ENCODE data around the gene GP1BA.

The GP1BA gene

DNA sequence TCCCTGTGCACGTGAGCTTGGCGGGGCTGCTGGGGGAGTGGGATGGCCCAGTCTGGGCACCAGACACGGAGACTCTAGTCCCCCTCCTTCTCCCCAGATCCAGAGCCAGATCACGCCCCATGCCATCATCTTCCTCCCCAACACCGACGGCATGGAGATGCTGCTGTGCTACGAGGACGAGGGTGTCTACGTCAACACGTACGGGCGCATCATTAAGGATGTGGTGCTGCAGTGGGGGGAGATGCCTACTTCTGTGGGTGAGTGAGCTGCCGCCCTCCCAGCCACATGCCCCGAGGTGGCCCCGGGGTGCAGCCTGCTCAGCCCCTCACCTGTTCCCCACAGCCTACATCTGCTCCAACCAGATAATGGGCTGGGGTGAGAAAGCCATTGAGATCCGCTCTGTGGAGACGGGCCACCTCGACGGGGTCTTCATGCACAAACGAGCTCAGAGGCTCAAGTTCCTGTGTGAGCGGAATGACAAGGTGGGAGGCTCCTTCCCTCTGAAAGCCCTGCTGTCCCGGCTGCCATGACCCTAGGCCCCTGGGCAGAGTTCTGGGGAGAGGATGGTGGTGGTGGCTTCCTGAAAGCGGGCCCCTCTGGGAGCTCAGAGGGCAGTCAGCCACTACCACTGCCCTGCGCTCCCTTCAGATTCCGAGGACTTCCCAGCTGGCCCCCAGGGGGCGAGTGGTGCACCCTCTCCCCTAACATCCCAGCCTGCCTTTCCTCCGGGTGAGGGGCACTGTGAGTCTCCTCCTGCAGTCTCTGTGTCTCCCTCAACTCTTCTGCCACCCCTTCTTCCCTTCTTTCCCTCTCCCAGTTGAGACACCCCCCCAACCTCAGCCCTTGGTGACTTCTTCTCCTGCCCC, 35.5 kb upstream of the GP1BA start:
- Histone ChIP-seq H3K4me3 (ENCODE audit: low read depth, low read length) (no peak overlapping the region), H2AFZ (ENCODE audit: low read length, unreplicated experiment) (no peak overlapping the region), H3K4me1 (ENCODE audit: control insufficient read depth, insufficient read depth, low read length, unreplicated experiment) (no peaks in the 10 kb centered on the region), H3K27me3 (ENCODE audit: insufficient read depth, low read length) (no peaks in the 10 kb centered on the region), H3K79me2 (ENCODE audit: control insufficient read depth, insufficient read depth, low read length, unreplicated experiment) (no peaks in the 10 kb centered on the region), H3K27ac (ENCODE audit: low read depth, low read length) (no peak overlapping the region), H3K36me3 (ENCODE audit: insufficient read depth, low read length) (peaks cover 7% of the 10 kb centered on the region; the same call in 1 of the 2 replicates)

DNA sequence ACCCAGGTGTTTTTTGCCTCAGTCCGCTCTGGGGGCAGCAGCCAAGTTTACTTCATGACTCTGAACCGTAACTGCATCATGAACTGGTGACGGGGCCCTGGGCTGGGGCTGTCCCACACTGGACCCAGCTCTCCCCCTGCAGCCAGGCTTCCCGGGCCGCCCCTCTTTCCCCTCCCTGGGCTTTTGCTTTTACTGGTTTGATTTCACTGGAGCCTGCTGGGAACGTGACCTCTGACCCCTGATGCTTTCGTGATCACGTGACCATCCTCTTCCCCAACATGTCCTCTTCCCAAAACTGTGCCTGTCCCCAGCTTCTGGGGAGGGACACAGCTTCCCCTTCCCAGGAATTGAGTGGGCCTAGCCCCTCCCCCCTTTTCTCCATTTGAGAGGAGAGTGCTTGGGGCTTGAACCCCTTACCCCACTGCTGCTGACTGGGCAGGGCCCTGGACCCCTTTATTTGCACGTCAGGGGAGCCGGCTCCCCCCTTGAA, 34.8 kb upstream of the GP1BA start:
- H3K36me3 ChIP-seq (ENCODE audit: insufficient read depth, low read length) = peaks cover 7% of the 10 kb centered on the region; the same call in 1 of the 2 replicates

DNA sequence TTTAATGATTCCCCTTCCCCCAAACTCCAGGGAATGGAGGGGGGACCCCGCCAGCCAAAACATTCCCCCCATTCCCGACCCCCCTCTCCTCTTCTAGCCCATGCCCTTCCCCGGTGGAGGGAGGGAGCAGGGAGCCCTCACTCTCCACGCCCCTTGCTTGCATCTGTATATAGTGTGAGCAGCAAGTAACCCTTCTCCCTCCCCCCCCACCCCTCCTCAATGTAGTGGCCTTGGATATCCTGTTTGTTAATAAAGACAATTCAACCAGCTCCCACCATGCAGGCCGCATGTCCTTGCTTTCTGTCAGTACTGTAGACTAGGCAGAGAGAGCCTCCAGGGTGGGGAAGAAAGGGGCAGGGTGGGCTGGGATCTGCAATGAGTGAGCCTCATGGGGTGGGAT, 34.3 kb upstream of the GP1BA start:
- Histone ChIP-seq H2AFZ (ENCODE audit: low read length, unreplicated experiment) (no peak overlapping the region), H3K4me1 (ENCODE audit: control insufficient read depth, insufficient read depth, low read length, unreplicated experiment) (no peaks in the 10 kb centered on the region), H3K27me3 (ENCODE audit: insufficient read depth, low read length) (no peaks in the 10 kb centered on the region), H3K27ac (ENCODE audit: low read depth, low read length) (no peak overlapping the region), H3K4me3 (ENCODE audit: low read depth, low read length) (no peak overlapping the region), H3K79me2 (ENCODE audit: control insufficient read depth, insufficient read depth, low read length, unreplicated experiment) (no peaks in the 10 kb centered on the region), H3K36me3 (ENCODE audit: insufficient read depth, low read length) (peaks cover 7% of the 10 kb centered on the region; the same call in 1 of the 2 replicates)

More for the DNA sequence above, 34.8 kb upstream of the GP1BA start:
- Histone ChIP-seq H3K79me2 (ENCODE audit: control insufficient read depth, insufficient read depth, low read length, unreplicated experiment) (no peaks in the 10 kb centered on the region), H2AFZ (ENCODE audit: low read length, unreplicated experiment) (no peak overlapping the region), H3K27ac (ENCODE audit: low read depth, low read length) (no peak overlapping the region), H3K27me3 (ENCODE audit: insufficient read depth, low read length) (no peaks in the 10 kb centered on the region), H3K4me3 (ENCODE audit: low read depth, low read length) (no peak overlapping the region), H3K4me1 (ENCODE audit: control insufficient read depth, insufficient read depth, low read length, unreplicated experiment) (no peaks in the 10 kb centered on the region)

DNA sequence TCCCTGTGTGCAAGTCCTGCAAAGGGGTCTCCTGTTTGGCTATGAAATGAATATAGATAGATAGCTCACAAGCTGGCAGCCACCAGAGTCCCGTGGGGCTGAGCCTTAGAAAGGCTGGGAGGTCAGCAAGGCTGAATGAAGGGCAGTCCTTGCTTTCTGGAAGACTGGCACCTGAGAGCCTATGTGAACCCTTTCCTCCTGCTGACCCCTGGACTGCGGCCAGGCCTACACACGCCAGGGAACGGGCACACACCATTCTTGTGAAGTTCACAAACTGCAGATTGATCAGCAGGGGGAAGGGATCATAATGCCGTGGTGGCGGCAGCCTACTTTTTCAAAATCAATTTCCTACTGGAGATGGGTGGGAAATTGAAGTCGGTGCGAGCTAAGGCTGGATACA, 33.7 kb upstream of the GP1BA start:
- Histone ChIP-seq H3K4me1 (ENCODE audit: control insufficient read depth, insufficient read depth, low read length, unreplicated experiment) (no peaks in the 10 kb centered on the region), H2AFZ (ENCODE audit: low read length, unreplicated experiment) (no peak overlapping the region), H3K27me3 (ENCODE audit: insufficient read depth, low read length) (no peaks in the 10 kb centered on the region), H3K36me3 (ENCODE audit: insufficient read depth, low read length) (peaks cover 7% of the 10 kb centered on the region; the same call in 1 of the 2 replicates), H3K4me3 (ENCODE audit: low read depth, low read length) (no peak overlapping the region), H3K79me2 (ENCODE audit: control insufficient read depth, insufficient read depth, low read length, unreplicated experiment) (no peaks in the 10 kb centered on the region), H3K27ac (ENCODE audit: low read depth, low read length) (no peak overlapping the region)

DNA sequence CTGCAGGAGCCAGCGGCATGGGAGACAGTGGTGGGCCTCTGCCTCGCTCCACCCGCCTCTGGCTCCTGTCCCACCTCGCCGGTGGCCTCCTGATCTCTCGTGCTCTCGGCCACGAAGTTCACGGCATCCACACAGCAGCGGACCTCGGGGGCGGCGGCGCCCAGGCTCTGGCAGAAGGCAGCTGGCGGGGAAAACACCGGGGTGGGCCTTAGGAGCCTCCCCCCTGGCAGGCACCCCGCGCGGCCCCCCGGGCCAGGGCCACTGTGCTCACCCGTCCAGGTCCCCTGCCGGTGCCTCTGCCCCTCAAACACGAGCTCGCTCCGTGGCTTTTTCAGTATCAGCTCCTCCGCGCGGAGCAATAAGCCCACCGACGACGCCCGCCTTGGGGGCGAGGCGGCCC, 33.1 kb upstream of the GP1BA start:
- H3K27ac ChIP-seq (ENCODE audit: low read depth, low read length) = no peak overlapping the region
- peak overlapping the region; percentile 70 for H3K4me3 ChIP-seq (ENCODE audit: low read depth, low read length)
- no peaks in the 10 kb centered on the region for H3K79me2 ChIP-seq (ENCODE audit: control insufficient read depth, insufficient read depth, low read length, unreplicated experiment)
- no peaks in the 10 kb centered on the region for H3K27me3 ChIP-seq (ENCODE audit: insufficient read depth, low read length)
- H3K4me1 ChIP-seq (ENCODE audit: control insufficient read depth, insufficient read depth, low read length, unreplicated experiment) = no peaks in the 10 kb centered on the region
- peaks cover 7% of the 10 kb centered on the region; the same call in 1 of the 2 replicates for H3K36me3 ChIP-seq (ENCODE audit: insufficient read depth, low read length)
- no peak overlapping the region for H2AFZ ChIP-seq (ENCODE audit: low read length, unreplicated experiment)

DNA sequence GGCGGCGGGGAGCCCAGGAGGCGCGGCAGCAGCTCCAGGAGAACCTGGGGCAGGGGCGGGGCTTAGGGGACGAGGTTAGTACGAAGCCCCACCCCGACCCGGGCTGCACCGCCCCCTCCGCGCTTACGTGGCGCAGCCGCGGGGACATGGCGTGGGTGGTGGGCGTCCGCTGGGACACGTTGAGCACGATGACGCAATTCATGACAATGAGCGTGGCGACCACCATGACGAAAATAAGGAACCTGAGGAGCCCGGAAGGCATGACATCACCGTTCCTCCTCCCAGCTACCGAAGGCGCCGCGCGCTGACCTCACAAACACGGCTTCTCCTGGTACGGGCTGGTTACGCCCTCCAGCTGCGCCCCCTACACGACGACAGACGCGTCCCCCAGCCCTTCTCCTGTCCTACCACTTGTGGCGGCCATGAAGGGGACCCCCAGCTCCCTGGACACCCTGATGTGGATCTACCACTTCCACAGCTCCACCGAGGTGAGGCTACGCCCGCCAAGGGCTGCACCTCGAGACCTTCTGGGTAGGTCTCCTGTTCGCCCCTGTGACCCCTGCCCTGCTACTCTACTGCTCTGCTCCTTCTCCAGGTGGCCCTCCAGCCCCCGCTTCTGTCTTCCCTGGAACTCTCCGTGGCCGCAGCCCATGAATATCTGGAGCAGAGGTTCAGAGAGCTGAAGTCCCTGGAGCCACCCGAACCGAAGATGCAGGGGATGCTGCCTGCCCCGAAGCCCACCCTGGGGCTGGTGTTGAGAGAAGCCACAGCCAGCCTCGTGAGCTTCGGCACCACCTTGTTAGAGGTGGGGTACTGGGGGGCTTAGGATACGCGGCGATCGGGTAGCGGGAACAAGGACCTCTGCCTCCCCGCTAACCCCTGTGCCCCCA, 32.5 kb upstream of the GP1BA start, which contains the start of gene C17orf107:
TSS of gene C17orf107 (plus strand) at position 196 of the 890 bp plus-strand sequence. CDS start at position 423, 227 bp downstream.
- peaks cover 5% of the 10 kb centered on the region; the same call in 1 of the 2 replicates for H3K36me3 ChIP-seq (ENCODE audit: insufficient read depth, low read length)
- H3K4me1 ChIP-seq (ENCODE audit: control insufficient read depth, insufficient read depth, low read length, unreplicated experiment) = no peaks in the 10 kb centered on the region
- H3K27ac ChIP-seq (ENCODE audit: low read depth, low read length) = no peak within 1 kb of the TSS
- peak within 1 kb of the TSS; percentile 70 for H3K4me3 ChIP-seq (ENCODE audit: low read depth, low read length)
- H2AFZ ChIP-seq (ENCODE audit: low read length, unreplicated experiment) = no peak within 1 kb of the TSS
- H3K79me2 ChIP-seq (ENCODE audit: control insufficient read depth, insufficient read depth, low read length, unreplicated experiment) = no peaks in the 10 kb centered on the region
- no peaks in the 10 kb centered on the region for H3K27me3 ChIP-seq (ENCODE audit: insufficient read depth, low read length)

DNA sequence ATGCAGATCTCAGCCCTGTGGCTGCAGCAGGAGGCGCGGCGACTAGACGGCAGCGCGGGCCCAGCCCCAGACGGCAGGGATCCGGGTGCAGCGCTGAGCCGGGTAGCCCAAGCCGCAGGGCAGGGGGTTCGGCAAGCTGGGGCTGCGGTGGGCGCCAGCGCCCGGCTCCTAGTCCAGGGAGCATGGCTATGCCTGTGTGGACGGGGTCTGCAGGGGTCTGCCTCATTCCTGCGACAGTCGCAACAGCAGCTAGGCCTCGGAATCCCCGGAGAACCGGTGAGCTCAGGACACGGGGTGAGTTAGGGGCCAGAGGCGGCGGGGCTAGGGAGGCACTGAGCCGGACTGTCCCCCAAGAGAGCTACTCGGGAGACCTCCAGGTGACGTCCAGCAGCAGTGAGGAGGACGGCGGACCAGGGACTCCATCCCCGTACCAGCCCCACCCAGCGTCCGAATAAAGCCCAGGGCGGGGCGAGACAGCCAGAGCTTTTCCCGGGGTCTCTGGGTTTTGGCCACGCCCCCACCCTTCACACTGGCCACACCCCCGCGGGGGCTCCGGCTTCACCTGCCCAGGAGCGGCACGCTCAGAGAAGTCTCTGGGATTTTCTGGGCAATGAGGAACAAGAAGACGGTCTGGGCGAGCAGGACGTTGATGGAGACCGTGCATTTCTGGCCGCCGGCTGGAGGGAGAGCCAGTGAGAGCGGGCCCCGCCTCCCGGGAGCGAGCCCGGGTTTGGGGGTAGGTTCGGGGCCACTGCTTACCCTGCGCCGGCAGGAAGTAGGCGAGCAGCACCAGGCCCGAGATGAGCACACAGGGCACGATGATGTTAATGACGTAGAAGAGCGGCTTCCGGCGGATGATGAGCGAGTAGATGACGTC, 31.6 kb upstream of the GP1BA start:
- Histone ChIP-seq H2AFZ (ENCODE audit: low read length, unreplicated experiment) (no peak overlapping the region), H3K4me3 (ENCODE audit: low read depth, low read length) (no peak overlapping the region; the same call in 1 of the 2 replicates), H3K27ac (ENCODE audit: low read depth, low read length) (no peak overlapping the region), H3K4me1 (ENCODE audit: control insufficient read depth, insufficient read depth, low read length, unreplicated experiment) (no peaks in the 10 kb centered on the region), H3K27me3 (ENCODE audit: insufficient read depth, low read length) (no peaks in the 10 kb centered on the region), H3K36me3 (ENCODE audit: insufficient read depth, low read length) (peaks cover 5% of the 10 kb centered on the region; the same call in 1 of the 2 replicates), H3K79me2 (ENCODE audit: control insufficient read depth, insufficient read depth, low read length, unreplicated experiment) (no peaks in the 10 kb centered on the region)

DNA sequence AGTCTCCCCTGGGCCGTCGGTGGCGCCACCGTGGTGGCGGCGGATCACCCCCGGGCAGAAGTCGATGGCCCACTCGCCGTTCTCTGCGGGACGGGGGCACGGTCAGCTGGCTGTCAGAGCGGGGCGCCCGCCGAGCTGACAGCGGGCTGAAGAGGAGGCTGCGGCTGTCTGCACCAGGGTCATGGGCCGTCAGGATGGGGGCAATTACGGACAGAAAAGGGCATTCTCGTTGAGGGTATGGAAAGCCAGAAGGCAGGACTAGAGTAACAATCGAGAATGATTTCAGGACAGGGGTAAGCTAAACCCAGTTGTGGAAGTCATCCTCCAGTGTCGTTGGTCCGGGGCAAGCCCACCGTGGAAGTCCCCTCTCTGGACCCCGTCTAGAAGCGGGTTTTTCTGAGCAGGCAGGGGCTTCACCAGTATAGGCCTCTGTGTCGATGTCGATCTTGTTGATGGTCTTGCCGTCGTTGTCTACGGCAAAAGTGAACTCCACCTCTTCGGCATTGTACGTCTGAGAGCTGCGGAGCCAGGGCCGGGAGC, 30.9 kb upstream of the GP1BA start:
- H2AFZ ChIP-seq (ENCODE audit: low read length, unreplicated experiment) = no peak overlapping the region

DNA sequence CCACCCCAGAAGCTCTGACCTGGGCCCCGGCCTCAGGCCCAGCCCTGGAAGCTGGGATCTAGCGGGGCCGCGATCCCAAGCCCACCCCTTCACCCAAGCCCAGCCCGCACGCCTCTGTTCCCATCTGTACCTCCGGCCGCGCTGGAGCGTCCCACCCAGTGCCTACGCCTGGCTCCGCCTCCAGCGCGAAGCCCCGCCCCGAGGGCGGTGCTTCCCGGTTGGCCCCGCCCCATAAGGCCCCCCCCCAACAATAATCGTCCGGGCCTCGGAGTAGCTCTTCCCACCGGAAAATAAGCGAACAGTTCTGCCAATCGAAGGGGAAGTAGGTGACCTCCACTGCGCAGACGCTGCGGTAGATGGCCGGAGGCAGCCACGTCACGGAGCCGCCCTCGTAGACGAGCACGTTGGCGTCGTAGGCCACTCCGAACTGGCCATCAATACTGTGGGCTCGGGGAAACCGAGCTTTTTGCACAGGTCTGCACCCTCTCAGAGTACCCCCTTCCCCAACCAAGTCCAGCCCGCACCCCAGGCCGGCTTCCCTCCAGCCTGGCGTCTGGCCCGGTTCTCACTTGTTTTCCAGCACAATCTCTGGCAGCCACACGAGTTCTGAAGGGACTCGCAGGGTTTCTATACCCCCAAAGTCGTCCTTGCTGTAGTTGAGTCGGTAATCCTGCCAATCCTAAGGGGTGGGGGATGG, 30.3 kb upstream of the GP1BA start:
- no peak overlapping the region for H2AFZ ChIP-seq (ENCODE audit: low read length, unreplicated experiment)
- no peaks in the 10 kb centered on the region for H3K4me1 ChIP-seq (ENCODE audit: control insufficient read depth, insufficient read depth, low read length, unreplicated experiment)
- no peaks in the 10 kb centered on the region for H3K79me2 ChIP-seq (ENCODE audit: control insufficient read depth, insufficient read depth, low read length, unreplicated experiment)
- H3K4me3 ChIP-seq (ENCODE audit: low read depth, low read length) = no peak overlapping the region
- H3K27me3 ChIP-seq (ENCODE audit: insufficient read depth, low read length) = no peaks in the 10 kb centered on the region
- peaks cover 5% of the 10 kb centered on the region; the same call in 1 of the 2 replicates for H3K36me3 ChIP-seq (ENCODE audit: insufficient read depth, low read length)
- no peak overlapping the region for H3K27ac ChIP-seq (ENCODE audit: low read depth, low read length)

More for the DNA sequence above, 30.9 kb upstream of the GP1BA start:
- H3K4me3 ChIP-seq (ENCODE audit: low read depth, low read length) = no peak overlapping the region
- H3K27me3 ChIP-seq (ENCODE audit: insufficient read depth, low read length) = no peaks in the 10 kb centered on the region
- H3K36me3 ChIP-seq (ENCODE audit: insufficient read depth, low read length) = peaks cover 5% of the 10 kb centered on the region; the same call in 1 of the 2 replicates
- no peaks in the 10 kb centered on the region for H3K4me1 ChIP-seq (ENCODE audit: control insufficient read depth, insufficient read depth, low read length, unreplicated experiment)
- H3K79me2 ChIP-seq (ENCODE audit: control insufficient read depth, insufficient read depth, low read length, unreplicated experiment) = no peaks in the 10 kb centered on the region
- H3K27ac ChIP-seq (ENCODE audit: low read depth, low read length) = no peak overlapping the region

Data from ACC112 (cell line).